Dendritic cell treated with granulocyte-macrophage colony-stimulating factor and Interleukin-4, amounts not matched to agents 40 ng/mL and 50 ng/mL, for 4 days (primary cell): Measurements from ENCODE around the gene DCLRE1B.
A peak's percentile ranks its signal among the peaks of the same experiment; 100 is the strongest.

Experiments used
- H3K27ac Mint-ChIP-seq: one replicate; pipeline ENCODE4 v1.8.0; 2022; ENCODE audit warnings: mild to moderate bottlenecking, mixed read lengths
- H3K27me3 Mint-ChIP-seq: one replicate; pipeline ENCODE4 v1.8.0; 2022; ENCODE audit warnings: mild to moderate bottlenecking, mixed read lengths
- H3K36me3 Mint-ChIP-seq: one replicate; pipeline ENCODE4 v1.8.0; 2022; ENCODE audit warnings: low read depth, mixed read lengths
- H3K4me1 Mint-ChIP-seq: one replicate; pipeline ENCODE4 v1.8.0; 2022; ENCODE audit warnings: low read depth, mixed read lengths
- H3K4me3 Mint-ChIP-seq: one replicate; pipeline ENCODE4 v1.8.0; 2022; ENCODE audit warnings: mild to moderate bottlenecking, moderate library complexity, mixed read lengths
- H3K9me3 Mint-ChIP-seq: one replicate; pipeline ENCODE4 v1.8.0; 2022; ENCODE audit warnings: mixed read lengths
- intact Hi-C: fragments of 100-400 bp; cut with micrococcal nuclease; formaldehyde crosslinking; loops from one replicate; pipeline ENCODE4 v1.15.0; 2022

DCLRE1B gene

GRCh38 chr1:113904674-113905434 lies at the start of gene DCLRE1B, which contains the start of gene AP4B1:
DCLRE1B (plus strand) TSS chr1:113905326; CDS start chr1:113905587, 261 bp downstream.
AP4B1 (minus strand) TSS chr1:113904799; CDS start chr1:113904717, 82 bp downstream.
- peak within 1 kb of the TSS; percentile 97 for H3K4me3 Mint-ChIP-seq
- no peaks in the 10 kb centered on the region for H3K27me3 Mint-ChIP-seq
- peaks cover 60% of the 10 kb centered on the region for H3K36me3 Mint-ChIP-seq
- peaks cover 60% of the 10 kb centered on the region for H3K4me1 Mint-ChIP-seq
- no peaks in the 10 kb centered on the region for H3K9me3 Mint-ChIP-seq
- H3K27ac Mint-ChIP-seq = peak within 1 kb of the TSS; percentile 90
- intact Hi-C loops = loop anchor here (1.0 to 5.0 kb wide), 5 partner anchors 24 to 146 kb away; partner anchors contain the start of genes HIPK1, PHTF1 and RSBN1

- no peaks in the 10 kb centered on the region for H3K9me3 Mint-ChIP-seq
- H3K27ac Mint-ChIP-seq = no peak overlapping the region
- H3K27me3 Mint-ChIP-seq = no peaks in the 10 kb centered on the region
- no peaks in the 10 kb centered on the region for H3K36me3 Mint-ChIP-seq
- H3K4me1 Mint-ChIP-seq = peaks cover 50% of the 10 kb centered on the region
- intact Hi-C loops = loop anchor here (2.0 to 5.0 kb wide), 2 partner anchors 17 to 46 kb away; partner anchors contain the start of gene AP4B1
- H3K4me3 Mint-ChIP-seq = no peak overlapping the region
Measured at GRCh38 chr1:113855630-113856400, 49.3 kb upstream of the DCLRE1B start.

- peaks cover 56% of the 10 kb centered on the region for H3K4me1 Mint-ChIP-seq
- no peak overlapping the region for H3K27ac Mint-ChIP-seq
- no peaks in the 10 kb centered on the region for H3K9me3 Mint-ChIP-seq
- H3K27me3 Mint-ChIP-seq = no peaks in the 10 kb centered on the region
- no peaks in the 10 kb centered on the region for H3K36me3 Mint-ChIP-seq
- H3K4me3 Mint-ChIP-seq = no peak overlapping the region
- intact Hi-C loops = loop anchor here (2.0 to 5.0 kb wide), 2 partner anchors 16 to 46 kb away; partner anchors contain the start of gene AP4B1
Measured at GRCh38 chr1:113856401-113856790, 48.7 kb upstream of the DCLRE1B start.

GRCh38 chr1:113857776-113858175 lies 47.4 kb upstream of the DCLRE1B start:
- Mint-ChIP-seq H3K27ac (peak overlapping the region; percentile 69), H3K9me3 (no peaks in the 10 kb centered on the region), H3K4me1 (peaks cover 68% of the 10 kb centered on the region), H3K36me3 (no peaks in the 10 kb centered on the region), H3K4me3 (no peak overlapping the region), H3K27me3 (no peaks in the 10 kb centered on the region)
- intact Hi-C loops = loop anchor here (2.0 to 5.0 kb wide), 2 partner anchors 15 to 45 kb away; partner anchors contain the start of gene AP4B1

- H3K4me1 Mint-ChIP-seq = peaks cover 70% of the 10 kb centered on the region
- H3K27ac Mint-ChIP-seq = peak overlapping the region; percentile 69
- H3K36me3 Mint-ChIP-seq = no peaks in the 10 kb centered on the region
- H3K9me3 Mint-ChIP-seq = no peaks in the 10 kb centered on the region
- intact Hi-C loops = loop anchor here (5.0 kb wide), 1 partner anchor 44 kb away; the partner anchor contains the start of gene AP4B1
- no peak overlapping the region for H3K4me3 Mint-ChIP-seq
- no peaks in the 10 kb centered on the region for H3K27me3 Mint-ChIP-seq
Measured at GRCh38 chr1:113858418-113858817, 46.7 kb upstream of the DCLRE1B start.

GRCh38 chr1:113858982-113859381 lies 46.1 kb upstream of the DCLRE1B start:
- intact Hi-C loops = loop anchor here (5.0 kb wide), 1 partner anchor 43 kb away; the partner anchor contains the start of gene AP4B1
- Mint-ChIP-seq H3K36me3 (no peaks in the 10 kb centered on the region), H3K27ac (peak overlapping the region; percentile 69), H3K27me3 (no peaks in the 10 kb centered on the region), H3K4me1 (peaks cover 70% of the 10 kb centered on the region), H3K4me3 (no peak overlapping the region), H3K9me3 (no peaks in the 10 kb centered on the region)

GRCh38 chr1:113859478-113860175 lies 45.5 kb upstream of the DCLRE1B start:
- H3K4me1 Mint-ChIP-seq = peaks cover 65% of the 10 kb centered on the region
- H3K27ac Mint-ChIP-seq = peak overlapping the region; percentile 69
- no peaks in the 10 kb centered on the region for H3K9me3 Mint-ChIP-seq
- H3K36me3 Mint-ChIP-seq = no peaks in the 10 kb centered on the region
- H3K4me3 Mint-ChIP-seq = peak overlapping the region; percentile 44
- no peaks in the 10 kb centered on the region for H3K27me3 Mint-ChIP-seq
- intact Hi-C loops = loop anchor here (5.0 kb wide), 1 partner anchor 43 kb away; the partner anchor contains the start of gene AP4B1

GRCh38 chr1:113860891-113861290 lies 44.2 kb upstream of the DCLRE1B start:
- intact Hi-C loops = loop anchor here (1.0 kb wide), 1 partner anchor 10 kb away; the partner anchor contains the start of gene PTPN22
- H3K9me3 Mint-ChIP-seq = no peaks in the 10 kb centered on the region
- peaks cover 62% of the 10 kb centered on the region for H3K4me1 Mint-ChIP-seq
- no peaks in the 10 kb centered on the region for H3K27me3 Mint-ChIP-seq
- peak overlapping the region; percentile 69 for H3K27ac Mint-ChIP-seq
- no peak overlapping the region for H3K4me3 Mint-ChIP-seq
- no peaks in the 10 kb centered on the region for H3K36me3 Mint-ChIP-seq

- Mint-ChIP-seq H3K4me1 (peaks cover 54% of the 10 kb centered on the region), H3K9me3 (no peaks in the 10 kb centered on the region), H3K27me3 (no peaks in the 10 kb centered on the region), H3K27ac (peak overlapping the region; percentile 69), H3K36me3 (no peaks in the 10 kb centered on the region), H3K4me3 (no peak overlapping the region)
- intact Hi-C loops = loop anchor here (1.0 kb wide), 1 partner anchor 10 kb away; the partner anchor contains the start of gene PTPN22
Measured at GRCh38 chr1:113861641-113862040, 43.5 kb upstream of the DCLRE1B start.

- no peaks in the 10 kb centered on the region for H3K27me3 Mint-ChIP-seq
- no peak overlapping the region for H3K4me3 Mint-ChIP-seq
- intact Hi-C loops = no loop called here
- no peaks in the 10 kb centered on the region for H3K36me3 Mint-ChIP-seq
- H3K4me1 Mint-ChIP-seq = peaks cover 35% of the 10 kb centered on the region
- peak overlapping the region; percentile 60 for H3K27ac Mint-ChIP-seq
- H3K9me3 Mint-ChIP-seq = no peaks in the 10 kb centered on the region
Measured at GRCh38 chr1:113868387-113869083, 36.6 kb upstream of the DCLRE1B start.

GRCh38 chr1:113870778-113871177 lies 34.3 kb upstream of the DCLRE1B start:
- H3K9me3 Mint-ChIP-seq = no peaks in the 10 kb centered on the region
- H3K27ac Mint-ChIP-seq = peak overlapping the region; percentile 79
- H3K4me3 Mint-ChIP-seq = no peak overlapping the region
- H3K36me3 Mint-ChIP-seq = no peaks in the 10 kb centered on the region
- H3K4me1 Mint-ChIP-seq = peaks cover 47% of the 10 kb centered on the region
- no peaks in the 10 kb centered on the region for H3K27me3 Mint-ChIP-seq
- intact Hi-C loops = loop anchor here (1.0 kb wide), 1 partner anchor 9 kb away; no protein-coding TSS in a partner anchor

GRCh38 chr1:113871597-113872113 lies 33.5 kb upstream of the DCLRE1B start, which contains the start of gene PTPN22:
PTPN22 (minus strand) TSS chr1:113871712.
- intact Hi-C loops = loop anchor here (1.0 to 2.0 kb wide), 2 partner anchors 10 to 15 kb away; no protein-coding TSS in a partner anchor
- Mint-ChIP-seq H3K4me3 (no peak within 1 kb of the TSS), H3K27me3 (no peaks in the 10 kb centered on the region), H3K36me3 (no peaks in the 10 kb centered on the region), H3K9me3 (no peaks in the 10 kb centered on the region), H3K4me1 (peaks cover 47% of the 10 kb centered on the region), H3K27ac (peak within 1 kb of the TSS; percentile 79)
